Measurements from ENCODE around the gene RNASET2. TPM values are rescaled to one million over a fixed set of nuclear protein-coding genes. Genes with fewer than 3 reads are reported as not detected.

Gene RNASET2
- total RNA-seq = 28.3 and 45.4 TPM in 2 replicates

GRCh38 chr6:166956444-166957086 lies at the start of gene RNASET2:
TSS of gene RNASET2 (minus strand) at chr6:166956550. CDS start at chr6:166956182, 368 bp downstream.

GRCh38 chr6:166999145-166999883 lies 43.0 kb upstream of the RNASET2 start, which contains the start of gene CEP43:
TSS of gene CEP43 (plus strand) at chr6:166999397. CDS start at chr6:166999413, 16 bp downstream.

Other genes starting within 250 kb of the RNASET2 start
- 15.1 and 23.1 TPM in 2 replicates for gene CEP43, start 42.8 kb upstream of the RNASET2 start, total RNA-seq
- gene CCR6, start 166.5 kb upstream of the RNASET2 start, total RNA-seq = not detected in 2 replicates
- gene GPR31, start 201.4 kb upstream of the RNASET2 start, total RNA-seq = not detected in 2 replicates